Endothelial cell of umbilical vein (primary cell): ENCODE results near the gene LPP.

Experiments used
- CTCF ChIP-seq, 2 donors: IDR thresholded peaks; 1 replicate in 1 of 2; 2 replicates in 1 of 2; pipeline ENCODE4 v1.5.1; 2011; ENCODE audit warnings: low read length in 2 of 2, mild to moderate bottlenecking in 2 of 2, moderate library complexity in 2 of 2, control low read depth in 1 of 2, inconsistent platforms in 1 of 2, low read depth in 1 of 2; ENCODE audit not compliant: insufficient read depth in 1 of 2; ENCODE audit errors: extremely low read depth in 1 of 2
- POLR2A ChIP-seq: IDR thresholded peaks from 2 replicates; pipeline ENCODE4 v1.6.1; 2012; ENCODE audit warnings: low read depth, mild to moderate bottlenecking, control low read depth, low read length

GRCh38 chr3:188294823-188295487 lies 141.0 kb downstream of the LPP start:
- TF ChIP-seq CTCF (IDR thresholded peaks at IDR 0.05; ENCODE audit: extremely low read depth in 1 of 2, insufficient read depth in 1 of 2, low read depth in 1 of 2, low read length in 2 of 2) (no peak), POLR2A (no peak)
